ENCODE data around the gene BMPR1A. TPM values are rescaled to one million over a fixed set of nuclear protein-coding genes. Genes with fewer than 3 reads are reported as not detected.
"Not testable (repeated sequence)": the region's sequence is repeated elsewhere in the genome, so short reads cannot be mapped to it uniquely, and the experiment has no call there.

BMPR1A gene
- total RNA-seq, 6 donors from 2014 or later = 12.9 to 37.4 (median 30.6) TPM

- TF ChIP-seq POLR2AphosphoS5 (IDR thresholded peaks at IDR 0.05) = no peak
- no peak for TF ChIP-seq POLR2A (IDR thresholded peaks at IDR 0.05)
- ATAC-seq (ENCODE audit: low FRiP score in 2 of 2) (no peak), DNase-seq (no peak)
- peaks cover 0 to 2% (median 0%) of the 10 kb centered on the region in 4 donors for H3K36me3 ChIP-seq
- H3K4me3 ChIP-seq = no peak overlapping the region
- WGBS, 2 donors = 50 to 58% methylated on average over 1 of the region's 1 CpG
- peak overlapping the region in 2 of 4 donors; percentile 15 to 17 for H3K27ac ChIP-seq
- no peaks in the 10 kb centered on the region for H3K27me3 ChIP-seq
- H3K9me3 ChIP-seq = peaks cover 0 to 4% (median 0%) of the 10 kb centered on the region in 4 donors
- peaks cover 20 to 30% (median 22%) of the 10 kb centered on the region in 4 donors for H3K4me1 ChIP-seq
These were observed 193.9 kb downstream of the BMPR1A start for GRCh38 chr10:86950349-86950748.

GRCh38 chr10:86951184-86951761, 194.9 kb downstream of the BMPR1A start:
- Histone ChIP-seq H3K9me3 (peaks cover 0 to 4% (median 0%) of the 10 kb centered on the region in 4 donors), H3K27me3 (no peaks in the 10 kb centered on the region), H3K27ac (peak overlapping the region in 1 of 4 donors; percentile 85), H3K4me1 (peaks cover 17 to 27% (median 24%) of the 10 kb centered on the region in 4 donors), H3K36me3 (no peaks in the 10 kb centered on the region), H3K4me3 (no peak overlapping the region)
- no peak for ATAC-seq (ENCODE audit: low FRiP score in 2 of 2)
- TF ChIP-seq POLR2A (IDR thresholded peaks at IDR 0.05) (no peak), CTCF (IDR thresholded peaks at IDR 0.05) (no peak), EP300 (IDR thresholded peaks at IDR 0.05) (no peak), POLR2AphosphoS5 (IDR thresholded peaks at IDR 0.05) (no peak)
- DNase-seq = no peak

GRCh38 chr10:86952106-86952505, 195.7 kb downstream of the BMPR1A start:
- no peak for TF ChIP-seq POLR2AphosphoS5 (IDR thresholded peaks at IDR 0.05)
- DNase-seq (no peak), ATAC-seq (ENCODE audit: low FRiP score in 2 of 2) (no peak)
- Histone ChIP-seq H3K36me3 (no peaks in the 10 kb centered on the region), H3K9me3 (peaks cover 0 to 4% (median 0%) of the 10 kb centered on the region in 4 donors), H3K4me1 (peaks cover 17 to 27% (median 24%) of the 10 kb centered on the region in 4 donors), H3K4me3 (no peak overlapping the region), H3K27me3 (no peaks in the 10 kb centered on the region), H3K27ac (peak overlapping the region in 2 of 4 donors; percentile 20 to 85)
- 76 to 91% methylated on average over 7 of the region's 7 CpGs for WGBS, 2 donors

GRCh38 chr10:86952697-86953096, 196.3 kb downstream of the BMPR1A start:
- not testable (repeated sequence) for ATAC-seq (ENCODE audit: low FRiP score in 2 of 2); DNase-seq; H3K9me3 ChIP-seq; H3K4me3 ChIP-seq; H3K27me3 ChIP-seq; H3K36me3 ChIP-seq
- 95% methylated on average over 10 of the region's 10 CpGs for WGBS, 2 donors
- Histone ChIP-seq H3K27ac (peak overlapping the region in 2 of 4 donors; percentile 85 to 90), H3K4me1 (peaks cover 18 to 29% (median 28%) of the 10 kb centered on the region in 4 donors)

GRCh38 chr10:86953747-86954680, 197.6 kb downstream of the BMPR1A start:
- TF ChIP-seq POLR2A (IDR thresholded peaks at IDR 0.05) (no peak), EP300 (IDR thresholded peaks at IDR 0.05) (peak in 2 of 4 donors; percentile 67 to 90), CTCF (IDR thresholded peaks at IDR 0.05) (no peak), POLR2AphosphoS5 (IDR thresholded peaks at IDR 0.05) (peak; percentile 62 to 78)
- peak in 1 of 2 donors; percentile 53 for DNase-seq
- peaks cover 0 to 4% (median 0%) of the 10 kb centered on the region in 4 donors for H3K9me3 ChIP-seq
- H3K4me3 ChIP-seq = peak overlapping the region in 2 of 4 donors; percentile 40 to 47
- H3K27ac ChIP-seq = peak overlapping the region; percentile 81 to 90 (median 85)
- peak; percentile 40 to 71 for ATAC-seq (ENCODE audit: low FRiP score in 2 of 2)
- H3K4me1 ChIP-seq = peaks cover 31 to 42% (median 41%) of the 10 kb centered on the region in 4 donors
- H3K27me3 ChIP-seq = no peaks in the 10 kb centered on the region
- no peaks in the 10 kb centered on the region for H3K36me3 ChIP-seq
- 48 to 51% methylated on average over 6 to 12 of the region's 15 CpGs for WGBS, 2 donors
